Activated T-cell treated with anti-CD3 and anti-CD28 coated beads for 1 hour (primary cell): Measurements from ENCODE around the gene BAG3.
"Not testable (repeated sequence)": the region's sequence is repeated elsewhere in the genome, so short reads cannot be mapped to it uniquely, and the experiment has no call there.

Source experiments
- DNase-seq: peaks from one replicate; pipeline ENCODE4 v3.0.0-alpha.2; 2020; ENCODE audit warnings: low read depth

The BAG3 gene

GRCh38 chr10:119694608-119695007 lies 43.4 kb downstream of the BAG3 start:
- no peak for DNase-seq

GRCh38 chr10:119700321-119700954 lies 49.3 kb downstream of the BAG3 start:
- DNase-seq: no peak

GRCh38 chr10:119701861-119702260 lies 50.7 kb downstream of the BAG3 start:
- no peak for DNase-seq

- DNase-seq: no peak
These were observed 51.4 kb downstream of the BAG3 start for GRCh38 chr10:119702583-119702982.

GRCh38 chr10:119703903-119704508 lies 52.8 kb downstream of the BAG3 start:
- DNase-seq: no peak

- DNase-seq: no peak
These were observed 54.3 kb downstream of the BAG3 start for GRCh38 chr10:119705434-119705831.

GRCh38 chr10:119706521-119707278 lies 55.5 kb downstream of the BAG3 start:
- no peak for DNase-seq

GRCh38 chr10:119707331-119707730 lies 56.2 kb downstream of the BAG3 start:
- DNase-seq: not testable (repeated sequence)

GRCh38 chr10:119710935-119711334 lies 59.8 kb downstream of the BAG3 start:
- not testable (repeated sequence) for DNase-seq

GRCh38 chr10:119713744-119714483 lies 62.7 kb downstream of the BAG3 start:
- DNase-seq: no peak

GRCh38 chr10:119714484-119714816 lies 63.3 kb downstream of the BAG3 start:
- no peak for DNase-seq

GRCh38 chr10:119715628-119716505 lies 64.7 kb downstream of the BAG3 start:
- DNase-seq: no peak

GRCh38 chr10:119723161-119723560 lies 72.0 kb downstream of the BAG3 start:
- DNase-seq: no peak

- no peak for DNase-seq
These were observed 72.4 kb downstream of the BAG3 start for GRCh38 chr10:119723624-119724023.

- DNase-seq: no peak
These were observed 73.7 kb downstream of the BAG3 start for GRCh38 chr10:119724593-119725516.

- DNase-seq: no peak
These were observed 74.3 kb downstream of the BAG3 start for GRCh38 chr10:119725517-119725827.

GRCh38 chr10:119725828-119726675 lies 74.9 kb downstream of the BAG3 start, which contains the start of gene INPP5F:
Gene INPP5F, plus strand, starts transcription at chr10:119726050. Its CDS starts 213 bp downstream, at chr10:119726263.
- DNase-seq: peak; percentile 100

GRCh38 chr10:119726676-119727261 lies 75.6 kb downstream of the BAG3 start:
- DNase-seq: no peak
